ENCODE data around the gene RNASE4.

- peak; percentile 28; the same call in 1 of the 2 replicates for TF ChIP-seq CTCF (conservative IDR thresholded peaks at IDR 0.05; ENCODE audit: low read depth, low read length)
- TF ChIP-seq EZH2 (IDR thresholded peaks at IDR 0.05; ENCODE audit: borderline replicate concordance, low read depth, low read length, poor library complexity, severe bottlenecking), result no peak
These were observed 26.8 kb upstream of the RNASE4 start for GRCh38 chr14:20657216-20658211.
